ENCODE results near the gene CEP350.
"Not testable (repeated sequence)": the region's sequence is repeated elsewhere in the genome, so short reads cannot be mapped to it uniquely, and the experiment has no call there.

The CEP350 gene

GRCh38 chr1:179951383-179952144, 3.0 kb upstream of the CEP350 start:
- no peak for DNase-seq

GRCh38 chr1:179952186-179952585, 2.4 kb upstream of the CEP350 start:
- DNase-seq = no peak

DNA sequence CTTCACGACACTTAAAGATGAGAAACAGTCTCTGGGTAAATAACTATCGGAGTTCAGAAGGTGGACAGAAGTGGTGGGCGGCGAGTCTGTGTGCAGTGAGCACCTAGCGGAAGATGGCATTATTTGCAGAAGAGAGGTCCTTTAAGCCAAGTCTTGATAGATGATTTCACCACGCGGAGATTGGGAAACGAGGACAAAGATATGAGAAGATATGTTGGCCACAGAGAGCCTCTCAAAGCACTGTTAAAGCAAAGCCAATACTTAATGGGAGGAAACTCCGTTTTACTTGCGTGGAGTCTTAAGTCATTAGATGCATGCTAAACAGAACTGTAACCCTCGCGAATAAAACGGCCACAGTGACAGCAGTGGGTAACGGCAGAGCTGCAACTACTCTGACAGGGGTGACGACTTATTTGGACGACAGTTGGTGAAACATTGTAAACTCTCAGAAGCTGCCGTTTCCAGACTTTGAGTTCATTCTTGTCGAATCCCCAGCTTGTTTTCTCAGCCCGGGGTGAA, 577 bp upstream of the CEP350 start:
- peak in 1 of 4 experiments; percentile 32 for DNase-seq

- DNase-seq = no peak
Measured at GRCh38 chr1:179955287-179955680, 674 bp downstream of the CEP350 start.

GRCh38 chr1:179955731-179956130, 1.1 kb downstream of the CEP350 start:
- DNase-seq = no peak

DNA sequence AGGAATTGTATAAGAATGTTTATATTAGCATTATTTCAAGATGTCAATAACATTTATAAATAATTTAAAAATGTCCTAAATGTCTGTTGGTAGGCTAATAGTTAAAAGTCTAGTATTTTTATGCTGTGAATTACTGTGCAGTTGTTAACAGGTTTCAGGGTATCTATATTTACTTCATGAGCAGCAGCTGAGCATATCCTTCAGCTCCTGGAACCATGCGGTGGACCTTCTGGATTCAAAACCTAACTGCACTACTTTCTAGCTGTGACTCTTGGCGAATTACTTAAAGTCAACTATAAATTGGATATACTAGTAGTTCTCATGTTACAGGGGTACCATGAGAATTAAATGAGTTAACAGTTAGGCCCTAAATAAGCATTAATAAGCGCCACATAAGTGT, 3.7 kb downstream of the CEP350 start:
- DNase-seq = no peak

DNA sequence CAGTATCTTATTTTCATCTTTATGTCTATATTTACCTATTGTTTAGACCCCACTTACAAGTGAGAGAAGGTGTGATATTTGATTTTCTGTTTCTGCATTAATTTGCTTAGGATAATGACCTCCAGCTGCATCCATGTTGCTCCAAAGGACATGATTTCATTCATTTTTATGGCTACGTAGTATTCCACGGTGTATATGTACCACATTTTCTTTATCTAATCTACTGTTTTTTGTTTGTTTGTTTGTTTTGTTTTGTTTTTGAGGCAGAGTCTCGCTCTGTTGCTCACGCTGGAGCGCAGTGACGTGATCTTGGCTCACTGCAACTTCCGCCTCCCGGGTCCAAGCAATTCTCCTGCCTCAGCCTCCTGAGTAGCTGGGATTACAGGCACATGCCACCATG, 7.6 kb downstream of the CEP350 start:
- DNase-seq = not testable (repeated sequence)

- no peak for DNase-seq
Measured at GRCh38 chr1:179966551-179966950, 11.9 kb downstream of the CEP350 start.

DNA sequence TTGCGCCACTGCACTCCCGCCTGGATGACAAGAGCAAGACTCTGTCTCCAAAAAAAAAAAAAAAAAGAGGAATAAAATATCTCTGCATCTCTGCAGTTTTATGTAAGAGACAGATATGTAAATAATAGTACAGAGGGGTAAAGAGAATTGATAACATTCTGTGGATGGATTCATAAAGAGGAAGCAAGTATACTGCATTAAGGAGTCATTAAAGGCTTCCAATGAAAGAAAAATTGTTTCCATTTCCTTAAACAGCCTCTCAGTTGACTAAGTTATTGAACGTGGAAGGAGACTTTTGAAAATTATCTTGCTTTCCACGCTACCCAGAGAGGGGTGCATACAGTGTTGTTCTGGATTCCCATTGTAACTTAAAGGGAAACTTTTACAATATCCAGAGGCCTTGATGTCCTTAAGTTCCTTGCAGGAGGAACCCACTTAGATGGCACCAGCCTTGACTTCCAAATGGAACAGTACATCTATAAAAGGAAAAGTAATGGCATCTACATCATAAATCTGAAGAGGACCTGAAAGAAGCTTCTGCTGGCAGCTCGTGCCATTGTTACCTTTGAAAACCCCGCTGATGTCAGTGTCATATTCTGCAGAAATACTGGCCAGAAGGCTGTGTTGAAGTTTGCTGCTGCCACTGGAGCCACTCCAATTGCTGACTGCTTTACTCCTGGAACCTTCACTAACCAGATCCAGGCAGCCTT, 13.8 kb downstream of the CEP350 start:
- DNase-seq = no peak

DNA sequence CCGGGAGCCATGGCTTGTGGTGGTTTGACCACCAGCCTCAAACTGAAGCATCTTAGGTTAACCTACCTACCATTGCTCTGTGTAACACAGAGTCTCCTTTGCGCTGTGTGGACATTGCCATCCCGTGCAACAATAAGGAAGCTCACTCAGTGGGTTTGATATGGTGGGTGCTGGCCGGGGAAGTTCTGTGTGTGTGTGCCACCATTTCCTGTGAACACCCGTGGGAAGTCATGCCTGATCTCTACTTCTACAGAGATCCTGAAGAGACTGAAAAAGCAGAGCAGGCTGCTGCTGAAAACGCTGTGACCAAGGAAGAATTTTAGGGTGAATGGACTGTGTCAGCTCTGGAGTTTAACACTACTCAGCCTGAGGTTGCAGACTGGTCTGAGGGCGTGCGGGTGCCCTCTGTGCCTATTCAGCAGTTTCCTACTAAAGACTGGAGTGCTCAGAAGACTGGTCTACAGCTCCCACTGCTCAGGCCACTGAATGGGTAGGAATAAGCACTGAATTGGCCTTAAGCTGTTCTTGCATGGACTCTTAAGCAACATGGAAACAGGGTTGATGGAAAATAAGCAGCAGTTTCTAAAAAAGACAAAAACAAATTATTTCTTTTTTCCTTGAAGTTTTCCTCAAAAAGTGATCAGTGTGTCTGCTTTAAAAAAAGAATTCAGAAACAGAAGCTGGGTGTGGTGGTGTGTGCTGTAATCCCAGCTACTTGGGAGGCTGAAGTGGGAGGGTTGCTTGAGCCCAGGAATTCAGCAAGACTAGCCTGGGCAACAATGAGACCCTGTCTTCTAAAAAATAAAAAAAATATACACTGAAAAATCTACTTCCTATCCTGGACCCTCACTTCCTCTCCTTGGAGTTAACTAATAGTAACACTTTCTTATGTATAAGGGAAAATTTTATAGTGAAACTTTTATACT, 14.6 kb downstream of the CEP350 start:
- DNase-seq = no peak

- no peak for DNase-seq
Measured at GRCh38 chr1:179969962-179970361, 15.4 kb downstream of the CEP350 start.

GRCh38 chr1:179971563-179972496, 17.2 kb downstream of the CEP350 start:
- DNase-seq = no peak

GRCh38 chr1:179973198-179974110, 18.8 kb downstream of the CEP350 start:
- DNase-seq = no peak

- DNase-seq = no peak
Measured at GRCh38 chr1:179976970-179977651, 22.5 kb downstream of the CEP350 start.

GRCh38 chr1:179978199-179979079, 23.8 kb downstream of the CEP350 start:
- no peak for DNase-seq

DNA sequence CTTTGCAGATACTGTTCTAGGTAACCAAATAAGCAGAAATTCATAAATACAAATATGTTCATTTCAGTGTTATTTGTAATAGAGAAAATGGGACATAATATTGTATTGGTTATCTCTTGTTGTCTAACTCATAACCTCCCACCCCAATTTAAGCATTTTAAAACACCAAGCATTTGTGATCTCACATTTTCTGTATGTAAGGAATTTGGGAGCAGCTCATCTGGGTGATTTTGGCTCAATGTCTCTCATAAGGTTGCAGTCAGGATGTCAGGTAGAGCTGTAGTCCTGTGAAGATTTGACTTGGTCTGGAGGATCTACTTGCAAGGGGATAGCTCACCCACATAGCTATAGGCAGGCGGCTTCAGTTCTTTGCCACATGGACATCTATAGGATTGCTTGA, 29.5 kb downstream of the CEP350 start:
- DNase-seq = no peak

DNA sequence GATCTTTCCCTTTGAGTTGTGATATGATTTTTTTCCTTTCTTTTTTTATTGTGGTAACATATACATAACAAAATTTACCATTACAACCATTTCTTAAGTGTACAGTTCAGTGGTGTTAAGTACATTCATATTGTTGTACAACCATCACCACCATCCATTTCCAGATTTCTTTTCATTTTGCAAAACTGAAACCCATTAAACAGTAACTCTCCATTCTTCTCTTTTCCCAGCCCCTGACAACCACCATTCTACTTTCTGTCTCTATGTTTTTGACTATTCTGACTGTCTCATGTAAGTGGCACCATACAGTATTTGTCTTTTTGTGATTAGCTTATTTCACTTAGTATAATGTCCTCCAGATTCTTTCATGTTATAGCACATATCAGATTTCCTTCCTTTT, 30.3 kb downstream of the CEP350 start:
- no peak for DNase-seq

- no peak for DNase-seq
Measured at GRCh38 chr1:179990847-179991246, 36.2 kb downstream of the CEP350 start.

GRCh38 chr1:179995576-179995975, 41.0 kb downstream of the CEP350 start:
- DNase-seq = no peak
